IPS DF 19.7 (cell line): ENCODE results near the gene MORN1.

Source experiments
- DNase-seq: peaks from one replicate; pipeline ENCODE4 v3.0.0-alpha.2; 2013; ENCODE audit warnings: low read depth, low spot score

Gene MORN1

GRCh38 chr1:2404890-2405511, 13.6 kb upstream of the MORN1 start:
- no peak for DNase-seq

DNA sequence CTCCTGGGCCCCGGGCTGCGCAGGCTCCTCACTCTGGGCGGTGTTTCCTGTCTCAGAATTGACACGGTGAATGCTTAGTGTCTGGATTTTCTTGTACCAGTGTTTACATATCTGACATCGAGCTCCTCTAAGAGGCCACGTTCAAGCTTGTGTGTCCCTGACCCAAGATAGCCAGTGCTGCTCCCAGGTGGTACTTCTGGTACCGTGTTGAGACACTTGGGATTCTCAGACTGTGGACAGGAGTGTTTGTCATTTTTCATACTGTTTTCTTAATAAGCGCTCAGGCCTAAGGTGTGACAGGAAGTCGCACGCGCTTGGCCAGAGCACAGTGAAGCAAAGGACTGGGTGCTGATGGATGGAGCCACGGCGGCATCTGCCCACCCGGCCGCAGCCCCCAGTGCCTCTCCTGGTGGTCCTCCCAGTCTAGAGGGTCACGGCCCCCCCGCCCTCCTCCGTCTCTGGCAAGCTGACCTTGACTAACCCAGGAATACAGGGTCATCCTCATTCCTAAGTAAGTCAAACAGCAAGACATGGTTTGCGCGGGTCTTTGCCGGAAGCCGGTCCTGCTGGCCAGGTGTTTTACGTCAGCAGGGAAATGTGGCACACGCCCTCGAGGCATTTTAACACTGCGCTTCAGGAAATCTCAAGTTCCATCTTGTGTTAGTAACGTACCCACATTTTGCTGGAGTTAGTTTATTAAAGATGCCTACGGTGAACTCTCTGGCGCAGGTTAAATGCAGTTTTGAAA, 13.0 kb upstream of the MORN1 start:
- no peak for DNase-seq

- DNase-seq, result no peak
Observed at GRCh38 chr1:2403273-2403672, 11.9 kb upstream of the MORN1 start.

- DNase-seq, result no peak
Observed at GRCh38 chr1:2402420-2402819, 11.1 kb upstream of the MORN1 start.

DNA sequence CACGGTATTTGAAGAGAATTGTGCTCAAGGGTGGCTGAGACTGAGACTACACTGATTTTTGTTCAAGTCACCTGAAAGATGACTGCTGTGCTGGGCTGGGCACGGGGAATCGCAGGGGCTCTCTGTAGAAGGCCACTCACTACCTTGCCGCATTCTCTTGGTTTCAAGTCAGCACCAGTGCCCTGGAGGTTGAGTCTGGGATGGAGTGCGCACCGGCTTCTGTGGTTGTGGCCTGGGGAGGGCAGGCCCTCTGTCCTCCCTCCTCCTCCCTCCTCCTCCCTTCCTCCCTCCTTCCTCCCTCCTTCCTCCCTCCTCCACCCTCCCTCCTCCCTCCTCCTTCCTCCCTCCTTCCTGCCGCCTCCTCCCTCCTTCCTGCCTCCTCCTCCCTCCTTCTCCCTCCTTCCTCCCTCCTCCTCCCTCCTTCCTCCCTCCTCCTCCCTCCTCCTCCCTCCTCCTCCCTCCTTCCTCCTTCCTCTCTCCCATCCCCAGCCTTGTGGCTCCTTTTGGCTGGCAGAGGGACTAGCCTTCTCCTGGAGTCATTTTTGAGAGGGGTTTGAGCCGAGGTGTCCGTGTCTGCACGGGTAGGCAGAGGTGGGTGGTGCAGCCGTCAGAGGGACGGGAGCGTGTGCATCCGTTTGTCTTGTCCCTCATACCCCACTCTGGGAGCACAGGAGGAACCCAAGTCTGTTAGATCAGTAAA, 9.7 kb upstream of the MORN1 start:
- DNase-seq, result no peak

DNA sequence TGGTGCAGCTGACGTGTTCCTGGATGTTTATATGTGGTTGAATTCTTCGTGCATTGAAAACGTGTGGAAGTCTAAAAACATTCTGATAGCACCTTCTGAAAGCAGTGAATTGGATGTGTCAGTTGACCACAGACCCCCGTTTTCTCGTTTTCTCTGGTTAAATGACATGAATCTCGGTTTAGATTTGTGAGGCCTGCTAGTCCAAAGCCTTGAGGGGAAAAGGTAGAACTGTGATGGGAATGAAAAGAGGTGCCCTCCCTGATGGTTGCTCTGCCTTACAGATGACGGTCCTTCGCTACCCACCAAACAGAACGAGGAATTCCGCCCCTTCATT, 9.2 kb upstream of the MORN1 start:
- no peak for DNase-seq

DNA sequence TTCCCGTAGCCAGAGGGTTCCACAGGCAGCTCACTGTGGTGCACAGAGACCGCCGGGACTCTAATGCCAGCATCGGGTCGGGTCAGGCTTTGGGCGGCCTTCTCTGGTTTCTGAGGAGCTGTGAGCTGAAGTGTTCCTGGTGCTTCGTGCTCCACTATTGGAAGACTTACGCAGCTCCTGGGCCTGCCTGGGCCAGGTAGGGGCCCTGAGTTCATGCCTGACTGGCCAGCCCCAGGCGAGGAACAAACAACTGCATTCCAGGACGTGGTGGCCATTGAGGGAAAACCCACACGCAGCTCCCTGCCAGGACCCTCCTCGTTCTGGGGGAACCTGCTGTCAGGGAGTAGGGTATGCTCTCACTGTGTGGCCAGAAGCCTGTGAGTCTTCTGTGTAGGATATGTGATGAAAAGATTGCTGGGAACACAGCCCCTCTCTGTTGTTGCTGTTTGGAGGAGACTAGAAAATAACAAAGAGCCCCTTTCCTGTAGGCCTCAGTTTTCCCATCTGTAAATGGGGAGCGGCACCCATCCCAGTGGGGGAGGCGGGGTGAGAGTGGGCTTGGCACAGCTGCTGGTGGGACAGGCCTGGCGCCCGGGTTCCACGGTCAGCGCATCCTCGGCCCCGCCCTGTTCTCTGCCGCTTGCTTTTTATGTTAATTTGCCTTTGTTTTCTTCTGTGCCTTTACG, 8.7 kb upstream of the MORN1 start:
- DNase-seq, result no peak

DNA sequence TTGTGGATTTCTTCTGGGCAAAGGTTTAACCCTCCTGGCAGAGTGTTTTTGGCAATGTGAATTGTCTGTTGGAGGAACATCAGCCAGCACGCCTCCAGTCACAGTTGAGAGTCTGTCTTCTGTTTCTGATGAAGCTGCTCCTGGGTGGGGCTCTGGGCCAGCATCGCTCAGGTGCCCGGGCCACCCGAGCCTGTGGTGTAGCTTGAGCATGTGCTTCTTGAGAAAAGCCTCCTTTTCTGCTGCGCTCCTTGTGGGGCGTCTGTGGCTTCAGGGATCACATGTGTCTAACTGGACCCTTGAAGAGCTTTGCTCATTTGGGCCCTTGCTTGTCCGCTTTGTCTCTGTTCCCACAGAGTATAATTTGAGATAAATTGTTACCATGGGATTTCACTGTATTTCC, 7.5 kb upstream of the MORN1 start:
- no peak for DNase-seq

DNA sequence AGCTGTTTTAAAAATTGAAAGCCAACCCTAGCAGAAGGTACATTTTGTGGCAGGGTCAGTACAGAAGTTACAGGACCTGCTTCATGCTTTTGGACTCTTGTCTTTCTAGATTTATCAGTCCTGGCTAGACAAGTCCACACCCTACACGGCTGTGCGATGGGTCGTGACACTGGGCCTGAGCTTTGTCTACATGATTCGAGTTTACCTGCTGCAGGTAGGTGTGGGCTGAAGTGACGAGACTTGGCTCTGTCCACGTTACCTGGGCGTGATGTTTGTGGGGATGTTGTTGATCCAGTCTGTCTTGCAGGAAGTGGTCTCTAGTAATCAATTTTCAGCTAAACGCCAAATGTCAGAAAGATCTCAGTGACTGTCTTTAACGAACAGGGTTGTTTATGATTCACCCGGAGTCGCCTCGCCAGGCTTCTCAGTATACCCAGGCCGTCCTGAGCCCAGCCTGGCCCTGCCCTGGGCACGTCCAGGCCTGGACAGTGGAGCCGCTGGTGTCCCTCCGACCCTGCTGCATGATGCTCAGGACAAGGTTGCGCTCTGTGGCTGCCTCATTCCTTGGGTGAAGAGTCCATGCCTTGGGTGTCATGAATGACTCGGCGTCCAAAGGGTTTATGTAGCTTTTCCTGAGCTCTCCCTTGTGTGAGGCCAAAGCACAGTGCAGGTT, 5.8 kb upstream of the MORN1 start:
- no peak for DNase-seq

- DNase-seq, result no peak
Observed at GRCh38 chr1:2396476-2396875, 5.1 kb upstream of the MORN1 start.

GRCh38 chr1:2396059-2396458, 4.7 kb upstream of the MORN1 start:
- DNase-seq, result no peak

- DNase-seq, result no peak
Observed at GRCh38 chr1:2395245-2395644, 3.9 kb upstream of the MORN1 start.

GRCh38 chr1:2394761-2395160, 3.4 kb upstream of the MORN1 start:
- DNase-seq, result no peak

DNA sequence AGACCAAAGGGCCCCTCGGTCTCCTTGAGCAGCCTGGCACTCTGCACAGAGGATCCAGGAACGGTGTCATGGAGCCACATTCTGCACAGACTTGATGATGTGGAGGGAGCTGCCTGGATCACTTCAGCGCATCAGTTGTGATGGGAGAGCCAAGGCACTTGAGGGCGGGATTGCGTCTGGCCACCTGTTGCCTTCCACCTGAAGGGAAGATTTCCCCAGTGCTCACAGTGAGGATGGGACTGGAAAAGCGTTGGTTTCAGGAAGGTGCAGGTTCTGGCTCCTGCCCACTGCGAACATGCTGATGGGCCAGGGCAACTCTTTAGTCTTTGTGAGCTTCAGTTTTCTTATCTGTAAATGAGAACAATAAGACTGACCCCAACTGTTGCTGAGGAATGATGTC, 2.9 kb upstream of the MORN1 start:
- no peak for DNase-seq

DNA sequence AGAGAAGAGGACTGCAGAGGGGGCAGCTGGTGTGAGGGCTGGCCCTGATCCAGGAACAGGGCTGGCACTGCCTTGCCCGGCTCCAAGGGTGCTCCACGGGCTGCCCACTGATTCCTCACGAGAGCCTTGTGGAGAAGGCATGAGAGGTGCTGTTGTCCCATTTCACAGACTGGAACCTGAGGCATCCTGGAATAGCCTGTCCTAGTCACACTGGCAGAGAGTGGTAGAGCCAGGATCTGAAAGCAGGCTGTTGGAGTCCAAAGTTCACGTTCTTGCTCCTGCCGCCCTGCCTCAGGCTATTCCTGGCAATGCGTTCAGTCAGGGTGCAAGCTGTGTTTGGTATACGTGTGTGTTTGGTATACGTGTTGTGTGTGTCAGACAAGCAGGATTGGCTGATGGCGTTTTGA, 2.1 kb upstream of the MORN1 start:
- no peak for DNase-seq

- no peak for DNase-seq
Observed at GRCh38 chr1:2392686-2393085, 1.3 kb upstream of the MORN1 start.

DNA sequence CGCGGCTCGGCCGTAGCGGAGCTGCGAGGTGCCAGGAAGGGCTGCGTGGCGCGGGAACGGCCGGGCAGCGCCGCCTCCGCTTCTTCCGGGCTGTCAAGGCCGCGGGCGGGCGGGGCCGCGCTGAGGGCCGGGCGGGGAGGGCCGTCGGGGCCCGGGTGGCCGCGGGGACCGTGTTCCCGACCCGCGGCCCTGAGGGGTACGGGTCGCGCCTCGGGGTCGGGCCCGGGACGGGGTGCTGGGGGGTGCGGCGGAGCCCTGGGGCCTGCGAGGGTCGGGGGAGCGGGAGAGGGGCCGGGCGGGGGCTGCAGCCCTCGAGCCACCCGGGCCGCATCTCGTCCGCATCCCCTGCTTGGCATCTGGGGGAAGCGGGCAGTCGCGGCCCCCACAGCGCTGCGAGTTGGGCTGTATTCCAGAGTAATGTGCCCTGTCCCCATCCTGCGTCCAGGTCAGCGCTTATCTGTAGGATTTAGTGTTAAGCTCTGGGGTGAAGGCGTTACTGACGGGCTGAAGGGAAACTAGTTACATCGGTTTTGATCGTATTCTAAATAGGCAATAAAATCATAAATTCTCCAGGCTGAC, 666 bp upstream of the MORN1 start:
- no peak for DNase-seq

DNA sequence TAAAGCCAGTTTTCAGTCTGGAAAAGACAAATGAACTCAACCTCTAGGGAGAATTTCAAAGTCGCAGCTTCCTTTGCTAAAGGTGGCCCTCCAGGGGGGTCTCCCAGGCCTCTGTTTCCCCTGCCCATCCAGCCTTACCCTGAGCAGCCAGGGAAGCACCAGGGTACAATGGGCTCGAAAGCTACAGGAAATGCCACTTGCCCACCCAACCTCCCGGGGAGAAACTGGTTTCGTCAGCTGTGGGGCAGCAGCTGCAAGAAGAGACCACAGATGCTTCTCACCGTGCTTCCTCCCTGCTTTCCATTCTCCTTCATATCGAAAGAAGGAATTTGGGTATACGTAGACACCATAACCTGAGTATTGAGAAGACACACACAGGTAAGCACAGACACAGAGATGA, 1.7 kb downstream of the MORN1 start:
- DNase-seq, result no peak

DNA sequence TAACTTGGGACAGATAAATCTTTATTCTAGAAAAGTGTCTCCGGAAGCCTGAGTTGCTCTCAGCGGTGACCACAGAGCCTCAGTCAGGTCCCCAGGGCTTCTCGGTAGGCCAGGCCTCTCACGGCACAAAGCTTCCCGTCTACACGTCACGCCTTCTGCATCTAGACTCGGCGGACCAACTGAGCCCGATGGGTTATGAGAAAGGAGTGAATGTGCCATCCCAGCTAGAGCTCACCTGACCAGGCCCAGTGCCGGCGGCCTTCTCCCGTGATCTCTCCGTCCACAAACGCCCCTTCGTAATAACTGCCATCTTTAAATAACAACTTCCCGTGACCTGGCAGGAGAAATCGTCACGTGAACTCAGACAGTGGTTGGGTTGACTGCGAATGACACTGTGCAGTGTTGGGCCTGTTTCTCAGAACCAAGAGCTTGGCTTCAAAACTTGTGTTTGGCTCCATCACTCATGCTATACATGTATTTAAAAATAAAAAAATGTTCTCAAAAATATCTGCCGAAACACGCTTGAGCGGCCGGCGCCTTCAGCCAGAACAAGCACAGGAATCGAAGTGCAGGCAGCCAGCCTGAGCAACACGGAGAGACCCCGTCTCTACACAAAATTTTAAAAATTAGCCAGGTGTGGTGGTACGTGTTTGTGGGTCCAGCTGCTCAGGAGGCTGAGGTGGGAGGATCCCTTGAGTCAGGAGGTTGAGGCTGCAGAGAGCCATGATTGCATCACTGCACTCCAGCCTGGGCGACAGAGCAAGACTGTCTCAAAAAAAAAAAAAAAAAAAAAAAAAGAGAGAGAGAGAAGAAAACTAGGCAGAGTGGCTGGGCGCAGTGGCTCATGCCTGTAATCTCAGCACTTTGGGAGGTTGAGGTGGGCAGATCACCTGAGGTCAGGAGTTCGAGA, 3.1 kb downstream of the MORN1 start:
- no peak for DNase-seq
